Measurements from ENCODE around the gene SLC47A2.

The SLC47A2 gene

DNA sequence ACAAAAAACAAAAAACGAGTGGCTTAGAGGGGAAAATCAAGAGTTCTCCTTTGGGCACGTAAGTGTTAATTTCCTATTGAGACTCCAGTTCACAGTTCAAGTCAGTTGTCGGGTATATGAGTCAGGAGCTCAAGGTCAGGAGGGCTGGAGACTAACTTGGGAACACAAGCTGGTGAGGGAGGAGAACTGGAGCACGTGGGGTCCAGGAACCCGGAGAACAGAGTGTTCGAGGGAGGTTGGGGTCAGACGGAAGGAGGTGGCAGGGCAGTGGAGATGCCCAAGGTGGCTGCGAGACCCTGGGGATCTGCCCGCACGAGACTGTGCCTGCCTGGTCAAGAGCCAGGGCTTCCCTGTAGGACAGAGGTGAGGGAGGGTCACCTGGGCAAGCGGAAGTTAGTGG lies 19.7 kb upstream of the SLC47A2 start:
- no peak for DNase-seq (ENCODE audit: low read depth)
- TF ChIP-seq, protein P1, sequence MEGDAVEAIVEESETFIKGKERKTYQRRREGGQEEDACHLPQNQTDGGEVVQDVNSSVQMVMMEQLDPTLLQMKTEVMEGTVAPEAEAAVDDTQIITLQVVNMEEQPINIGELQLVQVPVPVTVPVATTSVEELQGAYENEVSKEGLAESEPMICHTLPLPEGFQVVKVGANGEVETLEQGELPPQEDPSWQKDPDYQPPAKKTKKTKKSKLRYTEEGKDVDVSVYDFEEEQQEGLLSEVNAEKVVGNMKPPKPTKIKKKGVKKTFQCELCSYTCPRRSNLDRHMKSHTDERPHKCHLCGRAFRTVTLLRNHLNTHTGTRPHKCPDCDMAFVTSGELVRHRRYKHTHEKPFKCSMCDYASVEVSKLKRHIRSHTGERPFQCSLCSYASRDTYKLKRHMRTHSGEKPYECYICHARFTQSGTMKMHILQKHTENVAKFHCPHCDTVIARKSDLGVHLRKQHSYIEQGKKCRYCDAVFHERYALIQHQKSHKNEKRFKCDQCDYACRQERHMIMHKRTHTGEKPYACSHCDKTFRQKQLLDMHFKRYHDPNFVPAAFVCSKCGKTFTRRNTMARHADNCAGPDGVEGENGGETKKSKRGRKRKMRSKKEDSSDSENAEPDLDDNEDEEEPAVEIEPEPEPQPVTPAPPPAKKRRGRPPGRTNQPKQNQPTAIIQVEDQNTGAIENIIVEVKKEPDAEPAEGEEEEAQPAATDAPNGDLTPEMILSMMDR (IDR thresholded peaks at IDR 0.05; ENCODE audit: control insufficient read depth, extremely low read depth, insufficient read depth): no peak
- H3K4me3 ChIP-seq (ENCODE audit: low read depth, low read length): no peak overlapping the region

- H3K4me3 ChIP-seq (ENCODE audit: low read depth, low read length): no peak overlapping the region
- no peak for DNase-seq (ENCODE audit: low read depth)
- TF ChIP-seq, protein P1 (IDR thresholded peaks at IDR 0.05; ENCODE audit: control insufficient read depth, extremely low read depth, insufficient read depth): no peak
Measured at GRCh38 chr17:19733953-19734526, 17.7 kb upstream of the SLC47A2 start.

GRCh38 chr17:19731626-19732025 lies 15.2 kb upstream of the SLC47A2 start:
- TF ChIP-seq, protein P1 (IDR thresholded peaks at IDR 0.05; ENCODE audit: control insufficient read depth, extremely low read depth, insufficient read depth): no peak
- no peak overlapping the region for H3K4me3 ChIP-seq (ENCODE audit: low read depth, low read length)
- no peak for DNase-seq (ENCODE audit: low read depth)

- H3K4me3 ChIP-seq (ENCODE audit: low read depth, low read length): no peak overlapping the region
- TF ChIP-seq, protein P1 (IDR thresholded peaks at IDR 0.05; ENCODE audit: control insufficient read depth, extremely low read depth, insufficient read depth): no peak
- DNase-seq (ENCODE audit: low read depth): no peak
Measured at GRCh38 chr17:19730843-19731242, 14.5 kb upstream of the SLC47A2 start.

DNA sequence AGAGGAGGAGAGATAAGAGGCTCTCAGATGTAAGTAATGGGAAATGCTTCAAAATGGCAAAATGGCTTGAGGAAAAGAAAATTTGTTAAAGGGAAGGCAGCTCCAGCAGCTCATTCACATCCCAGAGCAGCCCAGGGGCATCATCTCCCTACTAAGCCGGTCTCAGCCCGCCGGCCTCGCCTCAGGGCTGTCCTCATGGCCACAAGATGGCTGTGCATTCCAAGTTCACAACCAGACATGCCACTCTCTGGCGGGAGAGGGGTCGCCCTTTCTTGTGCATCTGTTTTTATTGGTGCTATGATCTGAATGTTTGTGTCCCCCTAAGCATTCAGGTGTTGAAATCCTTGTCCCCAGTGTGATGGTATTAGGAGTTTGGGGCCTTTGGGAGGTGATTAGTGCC lies 13.5 kb upstream of the SLC47A2 start:
- TF ChIP-seq, protein P1 (IDR thresholded peaks at IDR 0.05; ENCODE audit: control insufficient read depth, extremely low read depth, insufficient read depth): no peak
- no peak for DNase-seq (ENCODE audit: low read depth)

GRCh38 chr17:19728084-19728495 lies 11.7 kb upstream of the SLC47A2 start:
- TF ChIP-seq, protein P1 (IDR thresholded peaks at IDR 0.05; ENCODE audit: control insufficient read depth, extremely low read depth, insufficient read depth): no peak
- DNase-seq (ENCODE audit: low read depth): peak; percentile 54
- H3K4me3 ChIP-seq (ENCODE audit: low read depth, low read length): no peak overlapping the region

More for the DNA sequence above, 13.5 kb upstream of the SLC47A2 start:
- H3K4me3 ChIP-seq (ENCODE audit: low read depth, low read length): no peak overlapping the region

DNA sequence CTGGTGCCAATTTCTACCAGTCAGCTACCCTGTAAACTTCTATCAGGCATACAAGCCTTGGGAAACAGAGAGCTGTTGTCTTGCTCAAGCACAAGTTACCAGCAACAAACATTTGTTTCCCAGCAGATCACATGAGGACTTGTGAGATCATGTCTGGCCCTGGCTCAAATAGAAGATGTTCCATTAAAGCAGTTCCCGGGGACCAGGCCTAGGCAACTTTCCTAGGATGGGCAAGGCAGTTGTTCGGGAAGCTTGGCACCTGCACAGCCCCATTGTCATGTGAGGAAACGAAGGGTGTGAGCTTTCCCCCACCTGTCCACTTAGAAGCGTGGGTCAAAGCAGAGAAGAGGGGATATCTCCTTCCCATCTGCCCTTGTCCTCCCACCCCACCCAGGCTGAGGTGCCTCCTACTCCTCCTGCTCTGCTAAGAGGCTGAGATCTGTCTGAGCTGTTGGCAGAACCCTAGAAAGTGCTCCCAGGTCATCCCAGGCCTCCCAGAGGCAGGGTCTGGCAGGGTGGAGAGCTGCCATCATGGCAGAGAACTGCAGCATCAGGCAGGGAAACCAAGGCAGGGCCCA lies 11.2 kb upstream of the SLC47A2 start:
- no peak overlapping the region for H3K4me3 ChIP-seq (ENCODE audit: low read depth, low read length)
- TF ChIP-seq, protein P1 (IDR thresholded peaks at IDR 0.05; ENCODE audit: control insufficient read depth, extremely low read depth, insufficient read depth): no peak
- DNase-seq (ENCODE audit: low read depth): peak; percentile 63
